Neural progenitor cell (in vitro differentiated cells): ENCODE results near the gene NR1H3. TPM values are rescaled to one million over a fixed set of nuclear protein-coding genes. Genes with fewer than 3 reads are reported as not detected.

Source experiments
- DNase-seq: peaks from one replicate; pipeline ENCODE4 v3.0.0-alpha.2; 2016; ENCODE audit warnings: low spot score
- H2AFZ ChIP-seq: fragments of 200-600 bp; sonication (generic); replicated peaks from 2 replicates; pipeline ENCODE4 v1.6.1; 2016; ENCODE audit warnings: antibody characterized with exemption
- H3F3A ChIP-seq: fragments of 200-600 bp; sonication (generic); 2 replicates; pipeline ENCODE4 v1.6.1; 2016; ENCODE audit warnings: antibody characterized with exemption, low read depth
- H3K27ac ChIP-seq: fragments of 200-600 bp; sonication (generic); 2 replicates; pipeline ENCODE4 v1.5.1; 2016; ENCODE audit warnings: mild to moderate bottlenecking
- H3K27me3 ChIP-seq: fragments of 200-600 bp; sonication (generic); 2 replicates; pipeline ENCODE4 v1.6.1; 2016; ENCODE audit warnings: mild to moderate bottlenecking, moderate library complexity
- H3K36me3 ChIP-seq: fragments of 200-600 bp; sonication (generic); 2 replicates; pipeline ENCODE4 v1.5.1; 2016
- H3K4me1 ChIP-seq: fragments of 200-600 bp; sonication (generic); 2 replicates; pipeline ENCODE4 v1.6.1; 2016; ENCODE audit warnings: mixed run types
- H3K4me2 ChIP-seq: fragments of 200-600 bp; sonication (generic); 2 replicates; pipeline ENCODE4 v1.6.1; 2016
- H3K4me3 ChIP-seq: fragments of 200-600 bp; sonication (generic); 2 replicates; pipeline ENCODE4 v1.5.1; 2016
- H3K79me2 ChIP-seq: fragments of 200-600 bp; sonication (generic); 2 replicates; pipeline ENCODE4 v1.6.1; 2016; ENCODE audit warnings: low read depth
- H3K9ac ChIP-seq: fragments of 200-600 bp; sonication (generic); 2 replicates; pipeline ENCODE4 v1.6.1; 2016
- H3K9me3 ChIP-seq: fragments of 200-600 bp; sonication (generic); 2 replicates; pipeline ENCODE4 v1.5.1; 2016; ENCODE audit warnings: low read depth
- H4K20me1 ChIP-seq: fragments of 200-600 bp; sonication (generic); 2 replicates; pipeline ENCODE4 v1.6.1; 2016; ENCODE audit warnings: low read depth
- H3K27ac Mint-ChIP-seq: 3 replicates; pipeline ENCODE4 v1.8.0; 2021; ENCODE audit warnings: mixed read lengths
- H3K27me3 Mint-ChIP-seq: 2 replicates; pipeline ENCODE4 v1.8.0; 2022; ENCODE audit warnings: low read depth, mild to moderate bottlenecking, inconsistent platforms, moderate library complexity, mixed read lengths; ENCODE audit not compliant: insufficient read depth
- H3K36me3 Mint-ChIP-seq: 3 replicates; pipeline ENCODE4 v1.8.0; 2021; ENCODE audit warnings: mixed read lengths
- H3K4me1 Mint-ChIP-seq: 3 replicates; pipeline ENCODE4 v1.8.0; 2021; ENCODE audit warnings: mixed read lengths
- H3K4me3 Mint-ChIP-seq: 3 replicates; pipeline ENCODE4 v1.8.0; 2021; ENCODE audit warnings: mild to moderate bottlenecking, moderate library complexity, mixed read lengths
- H3K9me3 Mint-ChIP-seq: 3 replicates; pipeline ENCODE4 v1.8.0; 2020; ENCODE audit warnings: mixed read lengths
- CTCF ChIP-seq: fragments of 200-600 bp; sonication (generic); IDR thresholded peaks from 2 replicates; pipeline ENCODE4 v1.5.1; 2017; ENCODE audit warnings: antibody characterized with exemption, mild to moderate bottlenecking
- EZH2 ChIP-seq: fragments of 200-600 bp; sonication (generic); IDR thresholded peaks from 2 replicates; pipeline ENCODE4 v1.6.1; 2017; ENCODE audit warnings: antibody characterized with exemption, mild to moderate bottlenecking, moderate library complexity
- EZH2phosphoT487 ChIP-seq: fragments of 200-600 bp; sonication (generic); IDR thresholded peaks from 2 replicates; pipeline ENCODE4 v1.6.1; 2017; ENCODE audit warnings: antibody characterized with exemption
- total RNA-seq: library from RNA; depleted of rRNA; stranded (reverse); fragments of >200 nt; gene quantifications from 2 replicates; pipeline ENCODE4 v1.2.3, GENCODE V29; 2015; ENCODE audit warnings: low replicate concordance

Gene NR1H3
- total RNA-seq, 1 donor from 2014 or later, result 7.5 TPM

GRCh38 chr11:47213950-47214565, 43.7 kb upstream of the NR1H3 start:
- no peaks in the 10 kb centered on the region for H3K27me3 ChIP-seq
- H2AFZ ChIP-seq, result no peak overlapping the region
- H3K79me2 ChIP-seq, result peaks cover 39% of the 10 kb centered on the region
- H3K27me3 Mint-ChIP-seq, result peaks cover 12% of the 10 kb centered on the region
- TF ChIP-seq EZH2phosphoT487, result no peak
- TF ChIP-seq CTCF, result no peak
- no peak for TF ChIP-seq EZH2
- peak overlapping the region; percentile 77 for H3K4me3 Mint-ChIP-seq
- no peaks in the 10 kb centered on the region for H3K9me3 ChIP-seq
- H3K4me1 Mint-ChIP-seq, result peaks cover 15% of the 10 kb centered on the region
- no peaks in the 10 kb centered on the region for H3K9me3 Mint-ChIP-seq
- H3K4me1 ChIP-seq, result peaks cover 28% of the 10 kb centered on the region
- H4K20me1 ChIP-seq, result no peaks in the 10 kb centered on the region
- DNase-seq, result peak; percentile 71
- H3K36me3 Mint-ChIP-seq, result no peaks in the 10 kb centered on the region
- peak overlapping the region; percentile 86 for H3K4me2 ChIP-seq
- H3K4me3 ChIP-seq, result peak overlapping the region; percentile 54
- H3K36me3 ChIP-seq, result no peaks in the 10 kb centered on the region
- no peak overlapping the region for H3K27ac ChIP-seq
- H3K27ac Mint-ChIP-seq, result no peak overlapping the region
- peaks cover 9% of the 10 kb centered on the region for H3F3A ChIP-seq
- no peak overlapping the region for H3K9ac ChIP-seq

GRCh38 chr11:47215366-47215910, 42.4 kb upstream of the NR1H3 start:
- TF ChIP-seq EZH2phosphoT487 (no peak), EZH2 (no peak), CTCF (no peak)
- no peak overlapping the region for H3K27ac Mint-ChIP-seq
- Histone ChIP-seq H4K20me1 (peaks cover 3% of the 10 kb centered on the region), H3K9ac (peak overlapping the region; percentile 67), H2AFZ (peak overlapping the region; percentile 14), H3K79me2 (peaks cover 45% of the 10 kb centered on the region), H3K27ac (peak overlapping the region; percentile 68), H3K27me3 (no peaks in the 10 kb centered on the region), H3K4me1 (peaks cover 28% of the 10 kb centered on the region), H3F3A (peaks cover 9% of the 10 kb centered on the region), H3K4me2 (peak overlapping the region; percentile 86), H3K9me3 (no peaks in the 10 kb centered on the region), H3K36me3 (no peaks in the 10 kb centered on the region), H3K4me3 (peak overlapping the region; percentile 54)
- peaks cover 15% of the 10 kb centered on the region for H3K27me3 Mint-ChIP-seq
- DNase-seq, result peak; percentile 34
- H3K36me3 Mint-ChIP-seq, result no peaks in the 10 kb centered on the region
- H3K4me3 Mint-ChIP-seq, result peak overlapping the region; percentile 86
- H3K4me1 Mint-ChIP-seq, result peaks cover 21% of the 10 kb centered on the region
- H3K9me3 Mint-ChIP-seq, result no peaks in the 10 kb centered on the region

- H3K9ac ChIP-seq, result peak overlapping the region; percentile 67
- peak overlapping the region; percentile 54 for H3K4me3 ChIP-seq
- peaks cover 3% of the 10 kb centered on the region for H4K20me1 ChIP-seq
- peaks cover 45% of the 10 kb centered on the region for H3K79me2 ChIP-seq
- H3K9me3 ChIP-seq, result no peaks in the 10 kb centered on the region
- no peaks in the 10 kb centered on the region for H3K27me3 ChIP-seq
- peak overlapping the region; percentile 86 for H3K4me2 ChIP-seq
- Mint-ChIP-seq H3K4me3 (peak overlapping the region; percentile 86), H3K36me3 (no peaks in the 10 kb centered on the region), H3K4me1 (peaks cover 23% of the 10 kb centered on the region), H3K9me3 (no peaks in the 10 kb centered on the region), H3K27me3 (peaks cover 15% of the 10 kb centered on the region), H3K27ac (no peak overlapping the region)
- peak; percentile 32 for DNase-seq
- H3K36me3 ChIP-seq, result no peaks in the 10 kb centered on the region
- peaks cover 28% of the 10 kb centered on the region for H3K4me1 ChIP-seq
- no peak overlapping the region for H3K27ac ChIP-seq
- no peak overlapping the region for H2AFZ ChIP-seq
- no peak for TF ChIP-seq EZH2phosphoT487
- TF ChIP-seq CTCF, result peak; percentile 19
- peaks cover 9% of the 10 kb centered on the region for H3F3A ChIP-seq
Measured at GRCh38 chr11:47216121-47216798, 41.5 kb upstream of the NR1H3 start.
